SU-DHL-6 (cell line): Measurements from ENCODE around the gene BDH2.

ENCODE experiments used
- CTCF ChIP-seq: fragments of 200-600 bp; sonication (generic); IDR thresholded peaks from one replicate; pipeline ENCODE4 v1.5.1; 2017; ENCODE audit warnings: antibody characterized with exemption, mild to moderate bottlenecking, low read length, moderate library complexity; ENCODE audit not compliant: insufficient read depth, poor library complexity, severe bottlenecking
- EZH2phosphoT487 ChIP-seq: fragments of 200-600 bp; sonication (generic), shearing (Covaris generic); conservative IDR thresholded peaks from 2 replicates; pipeline ENCODE4 v1.6.1; 2018; ENCODE audit warnings: mild to moderate bottlenecking, antibody characterized with exemption, low read length, moderate library complexity, mixed read lengths

DNA sequence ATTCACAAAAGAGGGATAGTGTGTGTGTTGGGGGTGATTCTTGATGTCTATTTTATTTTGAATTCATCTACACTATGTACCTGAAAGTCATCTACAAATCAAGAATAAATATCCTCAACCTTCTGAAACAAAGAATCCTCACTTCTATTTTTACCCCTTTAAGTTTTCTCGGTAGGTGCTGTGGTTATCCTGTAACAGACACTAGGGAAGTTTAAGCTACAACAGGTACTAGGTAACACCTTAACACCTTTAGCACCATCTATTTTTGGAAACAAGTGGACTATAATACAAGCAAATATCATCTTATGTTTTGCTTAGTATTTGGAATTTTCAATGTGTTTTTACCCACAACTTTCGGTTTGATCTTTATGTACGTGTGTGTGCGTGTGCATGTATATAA is 12.0 kb upstream of the BDH2 start:
- no peak for TF ChIP-seq CTCF
- no peak for TF ChIP-seq EZH2phosphoT487
